SK-N-SH (cell line): Measurements from ENCODE around the gene IL15. TPM values are rescaled to one million over a fixed set of nuclear protein-coding genes. Genes with fewer than 3 reads are reported as not detected.
"Not testable (repeated sequence)": the region's sequence is repeated elsewhere in the genome, so short reads cannot be mapped to it uniquely, and the experiment has no call there.

Experiments used
- CTCF ChIA-PET: fragments of 300-600, 350-600 bp; formaldehyde crosslinking; extraction: SDS; loops from one replicate; lab custom pipeline; 2021; lab: Yijun Ruan, JAX
- POLR2A ChIA-PET: fragments of 350-600 bp; sonication (Branson Sonifier 250); formaldehyde crosslinking; extraction: SDS; loops from one replicate; lab custom pipeline; 2020; ENCODE audit warnings: antibody characterized with exemption, inconsistent platforms; lab: Yijun Ruan, JAX
- DNase-seq: peaks from one replicate; pipeline ENCODE4 v3.0.0; 2012
- H2AFZ ChIP-seq: fragments of 200-600 bp; sonication (generic); 2 replicates; pipeline ENCODE4 v1.8.1; 2016; ENCODE audit warnings: antibody characterized with exemption, mild to moderate bottlenecking, low read depth
- H3F3A ChIP-seq: fragments of 200-600 bp; sonication (generic); replicated peaks from 2 replicates; pipeline ENCODE3; 2016; ENCODE audit warnings: antibody characterized with exemption, mild to moderate bottlenecking; ENCODE audit not compliant: insufficient read depth
- H3K27ac ChIP-seq, 2 experiments: fragments of 200-500 bp in 1 of 2; fragments of 200-600 bp in 1 of 2; sonication (Bioruptor generic) in 1 of 2; sonication (generic), shearing (Covaris generic) in 1 of 2; 2 replicates each; pipeline versions ENCODE4 v1.5.1 to v1.6.1; 2014 to 2016; ENCODE audit warnings: low read depth in 2 of 2, inconsistent platforms in 1 of 2, low read length in 1 of 2, mild to moderate bottlenecking in 1 of 2, mixed read lengths in 1 of 2
- H3K27me3 ChIP-seq: fragments of 200-600 bp; sonication (generic), shearing (Covaris generic); 2 replicates; pipeline ENCODE4 v1.6.1; 2016; ENCODE audit warnings: mixed run types; ENCODE audit not compliant: insufficient read depth
- H3K36me3 ChIP-seq, 2 experiments: fragments of 200-500 bp in 1 of 2; fragments of 200-600 bp in 1 of 2; sonication (Bioruptor generic) in 1 of 2; sonication (generic) in 1 of 2; replicated peaks in 1 of 2; 2 replicates each; pipeline versions ENCODE3 to v1.5.1; 2014 to 2016; ENCODE audit warnings: low read length in 1 of 2, mild to moderate bottlenecking in 1 of 2; ENCODE audit not compliant: insufficient read depth in 2 of 2, control insufficient read depth in 1 of 2
- H3K4me1 ChIP-seq, 2 experiments: fragments of 200-500 bp in 1 of 2; fragments of 200-600 bp in 1 of 2; sonication (Bioruptor generic) in 1 of 2; sonication (generic), shearing (Covaris generic) in 1 of 2; 2 replicates each; pipeline versions ENCODE4 v1.5.1 to v1.6.1; 2014 to 2016; ENCODE audit warnings: low read depth in 1 of 2, low read length in 1 of 2, mixed run types in 1 of 2; ENCODE audit not compliant: insufficient read depth in 2 of 2, control insufficient read depth in 1 of 2
- H3K4me2 ChIP-seq: fragments of 200-600 bp; sonication (generic), shearing (Covaris generic); 2 replicates; pipeline ENCODE4 v1.6.1; 2017; ENCODE audit warnings: mixed run types
- H3K4me3 ChIP-seq, 2 experiments: fragments of 200-500 bp in 1 of 2; fragments of 200-600 bp in 1 of 2; sonication (Bioruptor generic) in 1 of 2; sonication (generic), shearing (Covaris generic) in 1 of 2; 2 replicates each; pipeline versions ENCODE4 v1.5.1 to v1.8.1; 2014 to 2016; ENCODE audit warnings: low read depth in 2 of 2, inconsistent platforms in 1 of 2, low read length in 1 of 2, mild to moderate bottlenecking in 1 of 2, mixed read lengths in 1 of 2, moderate library complexity in 1 of 2
- H3K79me2 ChIP-seq: fragments of 200-600 bp; sonication (generic); 2 replicates; pipeline ENCODE4 v1.8.1; 2017; ENCODE audit warnings: mild to moderate bottlenecking; ENCODE audit not compliant: insufficient read depth
- H3K9ac ChIP-seq: fragments of 200-600 bp; sonication (generic); 2 replicates; pipeline ENCODE4 v1.6.1; 2017; ENCODE audit warnings: mixed run types
- H3K9me2 ChIP-seq: fragments of 200-600 bp; sonication (generic); 2 replicates; pipeline ENCODE4 v1.6.1; 2017; ENCODE audit warnings: mixed run types
- H3K9me3 ChIP-seq: fragments of 200-600 bp; sonication (generic); 2 replicates; pipeline ENCODE4 v1.6.1; 2017; ENCODE audit warnings: mixed run types, mild to moderate bottlenecking, moderate library complexity
- H4K20me1 ChIP-seq: fragments of 200-600 bp; sonication (generic); 2 replicates; pipeline ENCODE4 v1.6.1; 2017; ENCODE audit warnings: mild to moderate bottlenecking, mixed run types; ENCODE audit not compliant: insufficient read depth
- ELF1 ChIP-seq: IDR thresholded peaks from 2 replicates; pipeline ENCODE4 v1.4.0; 2012
- EP300 ChIP-seq, 2 experiments: IDR thresholded peaks; 2 replicates each; pipeline versions ENCODE4 v1.4.0 to v1.6.1; 2012; ENCODE audit warnings: borderline replicate concordance in 1 of 2, low read depth in 1 of 2, low read length in 1 of 2
- FOXJ3 ChIP-seq: sonication (generic); formaldehyde crosslinking; IDR thresholded peaks from 2 replicates; pipeline ENCODE4 v1.5.1; 2020; ENCODE audit warnings: mild to moderate bottlenecking, missing genetic modification reagents
- GATA2 ChIP-seq: sonication (generic); formaldehyde crosslinking; IDR thresholded peaks from 2 replicates; pipeline ENCODE4 v1.5.0; 2020; ENCODE audit warnings: mild to moderate bottlenecking, missing genetic modification reagents
- MAX ChIP-seq: IDR thresholded peaks from 2 replicates; pipeline ENCODE4 v1.4.0; 2012; ENCODE audit warnings: low read depth
- RAD21 ChIP-seq: IDR thresholded peaks from 2 replicates; pipeline ENCODE4 v1.6.1; 2012; ENCODE audit warnings: mild to moderate bottlenecking, low read length
- RCOR1 ChIP-seq: fragments of 150-350 bp; IDR thresholded peaks from 2 replicates; pipeline ENCODE4 v1.6.1; 2017; ENCODE audit warnings: antibody characterized with exemption, low read length
- RFX5 ChIP-seq: IDR thresholded peaks from 2 replicates; pipeline ENCODE4 v1.6.1; 2012; ENCODE audit warnings: mild to moderate bottlenecking, improper control_type of control experiment, low read length
- TCF12 ChIP-seq: IDR thresholded peaks from 2 replicates; pipeline ENCODE4 v1.4.0; 2012
- USF1 ChIP-seq: IDR thresholded peaks from 2 replicates; pipeline ENCODE4 v1.4.0; 2012; ENCODE audit warnings: low read depth, borderline replicate concordance
- WGBS: methylation state at CpG from one replicate; pipeline ENCODE4 v1.1.6; 2017; ENCODE audit warnings: low lambda C conversion rate; 5-methylcytosine and 5-hydroxymethylcytosine counted together
- polyA plus RNA-seq, 3 experiments: library from polyadenylated mRNA; depleted of rRNA; stranded (reverse); fragments of >200 nt; gene quantifications; 2 replicates each; pipeline ENCODE4 v1.2.3, GENCODE V29; 2012

Gene IL15
- polyA plus RNA-seq, 1 of the 3 experiments (the other 2 are of a cell fraction), result 3.7 TPM

- H3K27me3 ChIP-seq, H3K36me3 ChIP-seq, H3F3A ChIP-seq, H2AFZ ChIP-seq, H3K79me2 ChIP-seq, H3K9ac ChIP-seq, H3K9me3 ChIP-seq, DNase-seq, H3K27ac ChIP-seq, H3K9me2 ChIP-seq, H4K20me1 ChIP-seq, H3K4me3 ChIP-seq, H3K4me1 ChIP-seq, H3K4me2 ChIP-seq, POLR2A ChIA-PET, CTCF ChIA-PET: not testable (repeated sequence)
- 71% methylated on average over 1 of the region's 1 CpG for WGBS
Measured at GRCh38 chr4:141691247-141691646, 54.9 kb downstream of the IL15 start.

GRCh38 chr4:141692081-141692480, 55.7 kb downstream of the IL15 start:
- CTCF ChIA-PET, result no interaction called here
- Histone ChIP-seq H3K4me1 (no peaks in the 10 kb centered on the region; a peak in 1 of 4 replicates), H3K27me3 (no peaks in the 10 kb centered on the region), H3K79me2 (no peaks in the 10 kb centered on the region), H3K9me3 (no peaks in the 10 kb centered on the region), H3K4me2 (no peak overlapping the region), H3K36me3 (no peaks in the 10 kb centered on the region), H3K4me3 (no peak overlapping the region), H3K9me2 (no peaks in the 10 kb centered on the region), H3F3A (no peaks in the 10 kb centered on the region), H2AFZ (no peak overlapping the region), H4K20me1 (no peaks in the 10 kb centered on the region), H3K27ac (no peak overlapping the region), H3K9ac (no peak overlapping the region)
- 55% methylated on average over 2 of the region's 2 CpGs for WGBS
- no peak for DNase-seq
- TF ChIP-seq TCF12 (no peak), GATA2 (CRISPR knock-in tag) (no peak), FOXJ3 (CRISPR knock-in tag) (no peak), ELF1 (no peak)
- POLR2A ChIA-PET, result no interaction called here

GRCh38 chr4:141697116-141697515, 60.7 kb downstream of the IL15 start:
- Histone ChIP-seq H3K27ac (no peak overlapping the region), H2AFZ (no peak overlapping the region), H3K4me3 (no peak overlapping the region), H3K9me3 (no peaks in the 10 kb centered on the region), H3K36me3 (no peaks in the 10 kb centered on the region), H3F3A (no peaks in the 10 kb centered on the region), H3K27me3 (no peaks in the 10 kb centered on the region), H4K20me1 (no peaks in the 10 kb centered on the region), H3K4me2 (no peak overlapping the region), H3K9ac (no peak overlapping the region), H3K4me1 (no peaks in the 10 kb centered on the region), H3K79me2 (no peaks in the 10 kb centered on the region), H3K9me2 (no peaks in the 10 kb centered on the region)
- WGBS, result 91% methylated on average over 2 of the region's 2 CpGs
- no peak for DNase-seq
- ChIA-PET POLR2A (no interaction called here), CTCF (no interaction called here)
- TF ChIP-seq USF1, result no peak
- no peak for TF ChIP-seq EP300 (IDR thresholded peaks at IDR 0.05; ENCODE audit: borderline replicate concordance in 1 of 2, low read depth in 1 of 2, low read length in 1 of 2)
- no peak for TF ChIP-seq GATA2 (CRISPR knock-in tag)
- TF ChIP-seq RCOR1, result no peak
- TF ChIP-seq RAD21, result no peak
- TF ChIP-seq MAX, result no peak
- no peak for TF ChIP-seq RFX5
- TF ChIP-seq, all 33 proteins: peak for 0
